OCI-LY3 (cell line): ENCODE data around the gene ZBTB7C.

Experiments used
- CTCF ChIP-seq: fragments of 200-600, 300-600 bp; sonication (generic); IDR thresholded peaks from 2 replicates; pipeline ENCODE4 v1.5.1; 2014; ENCODE audit warnings: antibody characterized with exemption, low read length, low read depth
- EZH2phosphoT487 ChIP-seq: fragments of 200-600 bp; shearing (Covaris generic); IDR thresholded peaks from 2 replicates; pipeline ENCODE4 v1.6.1; 2018; ENCODE audit warnings: antibody characterized with exemption, mixed run types, low read depth

GRCh38 chr18:48167897-48168253, 241.3 kb downstream of the ZBTB7C start:
- TF ChIP-seq CTCF = no peak
- no peak for TF ChIP-seq EZH2phosphoT487
